SHP77 treated with DMSO at 0.1 percent for 48 hours (cell line): Measurements from ENCODE around the gene TTLL4.

Experiments used
- DNase-seq: peaks from one replicate; lab custom pipeline; 2025; lab: John Stamatoyannopoulos, UW

Gene TTLL4

GRCh38 chr2:218782528-218782844 lies 71.9 kb downstream of the TTLL4 start:
- no peak for DNase-seq

- DNase-seq = no peak
Observed at GRCh38 chr2:218783688-218784087, 73.1 kb downstream of the TTLL4 start.

DNA sequence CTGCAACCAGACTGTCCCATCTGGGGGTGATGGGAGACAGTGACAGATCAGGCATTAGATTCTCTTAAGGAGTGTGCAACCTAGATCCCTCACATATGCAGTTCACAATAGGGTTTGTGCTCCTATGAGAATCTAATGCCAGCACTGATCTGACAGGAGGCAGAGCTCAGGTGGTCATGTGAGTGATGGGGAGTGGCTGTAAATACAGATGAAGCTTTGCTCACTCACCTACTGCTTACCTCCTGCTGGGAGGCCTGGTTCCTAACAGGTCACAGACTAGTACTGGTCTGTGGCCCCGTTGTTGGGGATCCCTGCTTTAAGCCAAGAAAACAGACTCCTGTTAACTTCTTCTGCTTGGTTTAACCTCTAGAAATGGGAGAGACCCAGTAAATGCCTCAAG lies 74.5 kb downstream of the TTLL4 start:
- no peak for DNase-seq

- DNase-seq = no peak
Observed at GRCh38 chr2:218786133-218786532, 75.5 kb downstream of the TTLL4 start.

DNA sequence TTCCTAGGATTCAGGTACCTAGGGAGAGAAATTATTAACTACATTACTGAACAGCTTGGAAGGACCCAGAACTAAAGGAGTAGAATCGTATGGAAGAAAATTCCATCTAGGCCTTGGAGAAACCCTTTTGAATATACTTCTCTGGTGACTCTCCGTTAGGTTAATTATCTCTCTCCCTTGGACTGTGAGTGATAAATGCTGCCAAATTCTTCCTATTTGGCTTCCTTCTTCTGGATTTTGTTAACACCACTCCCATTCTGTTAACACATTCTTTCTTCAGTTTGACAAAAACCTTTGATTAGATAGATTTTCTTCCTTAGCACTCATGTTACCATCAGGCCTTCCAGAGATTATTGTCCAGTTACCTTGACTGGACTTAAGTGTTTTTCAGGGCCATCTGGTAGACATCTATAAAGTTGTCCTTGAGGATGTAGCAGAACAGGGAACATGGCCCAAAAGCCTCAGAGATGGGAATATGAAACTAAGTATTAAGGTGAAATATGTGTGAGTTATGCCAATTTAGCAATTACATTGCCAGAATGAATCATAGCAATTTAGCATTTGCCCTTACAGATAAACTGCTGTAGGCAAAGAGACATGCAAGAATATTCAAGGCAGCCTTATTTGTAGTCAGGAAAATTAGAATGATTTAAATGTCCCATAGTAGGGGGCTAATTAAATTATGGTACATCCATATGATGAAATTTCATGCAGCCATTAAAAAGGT lies 78.1 kb downstream of the TTLL4 start:
- DNase-seq = no peak

DNA sequence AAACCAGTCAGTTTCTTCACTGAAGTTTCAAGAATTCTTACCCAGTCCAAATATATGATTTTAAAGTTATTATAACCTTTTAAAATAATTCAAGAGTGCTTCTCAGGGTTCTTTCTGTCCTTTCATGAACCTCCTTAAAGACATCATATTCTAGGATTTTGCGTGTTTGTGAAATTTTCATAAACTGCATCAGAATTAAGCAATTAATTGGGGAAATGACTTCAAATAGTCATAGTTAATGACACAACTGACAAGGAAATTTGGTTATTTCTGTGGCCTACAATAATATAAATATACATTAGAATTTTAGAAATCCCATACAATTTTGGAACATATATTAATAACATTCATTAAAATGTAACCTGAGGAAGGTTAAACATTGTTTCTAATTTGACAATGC lies 81.8 kb downstream of the TTLL4 start:
- DNase-seq = no peak

DNA sequence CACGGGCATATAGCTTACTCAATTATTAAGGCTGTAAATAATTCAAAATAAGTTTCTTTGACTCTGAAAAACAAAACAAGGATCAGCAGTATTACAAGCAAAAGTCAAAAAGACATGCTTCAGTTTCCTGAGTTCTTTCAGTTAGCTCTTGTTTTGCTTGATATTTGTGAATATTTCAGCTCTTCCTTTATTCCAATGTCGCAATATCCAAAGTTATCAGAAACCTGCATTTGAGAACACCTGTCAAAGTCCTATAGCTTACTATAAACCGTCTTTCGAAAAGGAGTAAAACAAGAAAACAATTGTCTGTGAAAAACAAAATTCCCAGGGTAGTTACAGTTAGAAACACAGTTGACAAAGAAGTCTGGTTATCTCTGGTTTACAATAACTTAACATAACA lies 86.1 kb downstream of the TTLL4 start:
- no peak for DNase-seq

GRCh38 chr2:218798767-218799504 lies 88.3 kb downstream of the TTLL4 start:
- DNase-seq = no peak

- no peak for DNase-seq
Observed at GRCh38 chr2:218799990-218800389, 89.4 kb downstream of the TTLL4 start.

GRCh38 chr2:218802386-218802994 lies 91.9 kb downstream of the TTLL4 start:
- no peak for DNase-seq

DNA sequence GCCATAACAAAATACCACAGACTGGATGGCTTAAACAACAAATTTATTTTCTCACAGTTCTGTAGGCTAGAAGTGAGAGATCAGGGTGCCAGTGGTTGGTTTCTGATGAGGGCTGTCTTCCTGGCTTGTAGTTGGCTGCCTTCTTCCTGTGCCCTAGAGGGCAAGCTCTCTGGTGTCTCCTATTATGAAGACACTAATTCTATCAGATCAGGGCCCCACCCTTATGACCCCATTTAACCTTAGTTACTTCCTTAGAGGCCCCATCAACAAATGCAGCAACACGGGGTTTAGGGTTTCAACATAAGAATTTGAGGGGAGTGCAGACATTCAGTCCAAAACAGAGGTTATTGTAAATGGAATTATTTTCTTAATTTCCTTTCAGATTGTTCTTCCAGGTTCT lies 94.2 kb downstream of the TTLL4 start:
- no peak for DNase-seq
